Gastrocnemius medialis (tissue), 4 donors: ENCODE results near the gene PSMF1. TPM values are rescaled to one million over a fixed set of nuclear protein-coding genes. Genes with fewer than 3 reads are reported as not detected.
A peak's percentile ranks its signal among the peaks of the same experiment; 100 is the strongest.

Source experiments
- ATAC-seq, 2 donors: fragments of 150-250 bp; one replicate each; pipeline ENCODE4 v1.9.1; 2016
- DNase-seq, 2 donors: peaks; one replicate each; pipeline ENCODE4 v3.0.0-alpha.2; 2019
- H3K27ac ChIP-seq, 4 donors: fragments of 200-600 bp; sonication (generic); 1 replicate in 1 of 4; 2 replicates in 3 of 4; pipeline ENCODE4 v1.5.1; 2016 to 2018; ENCODE audit warnings: mild to moderate bottlenecking in 2 of 4, moderate library complexity in 1 of 4
- H3K27me3 ChIP-seq, 3 donors: fragments of 200-600 bp; sonication (generic) in 2 of 3; 1 replicate in 1 of 3; 2 replicates in 2 of 3; pipeline versions ENCODE4 v1.5.1 to v1.6.0; 2016 to 2019; ENCODE audit warnings: mild to moderate bottlenecking in 1 of 3, moderate library complexity in 1 of 3
- H3K36me3 ChIP-seq, 2 donors: fragments of 200-600 bp; sonication (generic) in 1 of 2; one replicate each; pipeline ENCODE4 v1.5.1; 2017 to 2018
- H3K4me1 ChIP-seq, 2 donors: fragments of 200-600 bp; sonication (generic) in 1 of 2; one replicate each; pipeline ENCODE4 v1.5.1; 2016 to 2017; ENCODE audit warnings: mild to moderate bottlenecking in 2 of 2
- H3K4me3 ChIP-seq, 4 donors: fragments of 200-600 bp; sonication (generic) in 3 of 4; 1 replicate in 1 of 4; 2 replicates in 3 of 4; pipeline ENCODE4 v1.5.1; 2016 to 2019; ENCODE audit warnings: mild to moderate bottlenecking in 2 of 4
- H3K9me3 ChIP-seq, 3 donors: fragments of 200-600 bp; sonication (generic) in 2 of 3; 1 replicate in 1 of 3; 2 replicates in 2 of 3; pipeline ENCODE4 v1.5.1; 2016 to 2019
- CTCF ChIP-seq, 5 experiments: fragments of 450-650 bp in 3 of 5; fragments of 200-600 bp in 2 of 5; sonication (generic) in 2 of 5; IDR thresholded peaks in 4 of 5; conservative IDR thresholded peaks in 1 of 5; 1 replicate in 4 of 5; 2 replicates in 1 of 5; pipeline ENCODE4 v1.5.1; 2016 to 2019; ENCODE audit warnings: antibody characterized with exemption in 5 of 5, mild to moderate bottlenecking in 3 of 5, moderate library complexity in 3 of 5
- POLR2A ChIP-seq, 2 donors: fragments of 450-650 bp; IDR thresholded peaks; one replicate each; pipeline ENCODE4 v1.6.1; 2017; ENCODE audit warnings: antibody characterized with exemption in 2 of 2, mild to moderate bottlenecking in 2 of 2, moderate library complexity in 2 of 2
- in situ Hi-C, 4 donors: fragments of 200-750 bp; cut with MboI; loops; one replicate each; pipeline versions ENCODE4 v1.15.0 to v1.8.0; 2017; ENCODE audit warnings: low sequenced_read_pairs in 4 of 4
- intact Hi-C: fragments of 100-400 bp; cut with DNase I; formaldehyde crosslinking; loops from one replicate; pipeline ENCODE4 v1.15.1; 2023; ENCODE audit warnings: low total_unique reads
- total RNA-seq, 4 donors: library from RNA; depleted of rRNA; stranded (reverse); fragments of >200 nt; gene quantifications; one replicate each; pipeline versions ENCODE4 v1.1.0 to v1.2.3, GENCODE V29; 2016

The PSMF1 gene
- total RNA-seq, 4 donors from 2014 or later, result 174 to 433 (median 247) TPM

- in situ Hi-C loops (no loop called here), intact Hi-C loops (no loop called here)
- H3K27ac ChIP-seq, result no peak overlapping the region
- H3K9me3 ChIP-seq, result no peaks in the 10 kb centered on the region
- peaks cover 11 to 20% (median 11%) of the 10 kb centered on the region in 3 donors for H3K27me3 ChIP-seq
- H3K4me3 ChIP-seq, result no peak overlapping the region
- H3K4me1 ChIP-seq, result no peaks in the 10 kb centered on the region
- no peak for DNase-seq
- TF ChIP-seq POLR2A (IDR thresholded peaks at IDR 0.05) (no peak), CTCF (IDR thresholded peaks at IDR 0.05 in 4 of 5, conservative IDR thresholded peaks at IDR 0.05 in 1 of 5) (no peak)
- H3K36me3 ChIP-seq, result no peaks in the 10 kb centered on the region
- ATAC-seq, result no peak
These were observed 63.7 kb downstream of the PSMF1 start for GRCh38 chr20:1182106-1182505.

GRCh38 chr20:1183153-1183552 is 64.8 kb downstream of the PSMF1 start:
- TF ChIP-seq POLR2A (IDR thresholded peaks at IDR 0.05) (no peak), CTCF (IDR thresholded peaks at IDR 0.05 in 4 of 5, conservative IDR thresholded peaks at IDR 0.05 in 1 of 5) (no peak)
- Histone ChIP-seq H3K4me3 (no peak overlapping the region), H3K27me3 (peaks cover 11 to 20% (median 11%) of the 10 kb centered on the region in 3 donors), H3K9me3 (no peaks in the 10 kb centered on the region), H3K27ac (no peak overlapping the region), H3K4me1 (no peaks in the 10 kb centered on the region), H3K36me3 (no peaks in the 10 kb centered on the region)
- intact Hi-C loops (no loop called here), in situ Hi-C loops (no loop called here)
- DNase-seq (no peak), ATAC-seq (no peak)

- DNase-seq (no peak), ATAC-seq (no peak)
- in situ Hi-C loops, result no loop called here
- H3K27ac ChIP-seq, result no peak overlapping the region
- intact Hi-C loops, result no loop called here
- no peaks in the 10 kb centered on the region for H3K36me3 ChIP-seq
- no peaks in the 10 kb centered on the region for H3K9me3 ChIP-seq
- H3K4me1 ChIP-seq, result no peaks in the 10 kb centered on the region
- peaks cover 11 to 20% (median 11%) of the 10 kb centered on the region in 3 donors for H3K27me3 ChIP-seq
- no peak for TF ChIP-seq CTCF (IDR thresholded peaks at IDR 0.05 in 4 of 5, conservative IDR thresholded peaks at IDR 0.05 in 1 of 5)
- TF ChIP-seq POLR2A (IDR thresholded peaks at IDR 0.05), result no peak
- peak overlapping the region in 3 of 4 donors; percentile 50 to 58 (median 55) for H3K4me3 ChIP-seq
These were observed 65.8 kb downstream of the PSMF1 start for GRCh38 chr20:1184260-1184637.

GRCh38 chr20:1184638-1185315 is 66.4 kb downstream of the PSMF1 start, which contains the start of gene TMEM74B:
TSS of gene TMEM74B (minus strand) at chr20:1184981. CDS start at chr20:1183801, 1,180 bp downstream.
- in situ Hi-C loops (no loop called here), intact Hi-C loops (no loop called here)
- H3K27ac ChIP-seq, result peak within 1 kb of the TSS in 2 of 4 donors; percentile 54 to 58
- no peaks in the 10 kb centered on the region for H3K36me3 ChIP-seq
- no peak for DNase-seq
- ATAC-seq, result no peak
- TF ChIP-seq CTCF (IDR thresholded peaks at IDR 0.05 in 4 of 5, conservative IDR thresholded peaks at IDR 0.05 in 1 of 5) (no peak), POLR2A (IDR thresholded peaks at IDR 0.05) (no peak)
- H3K27me3 ChIP-seq, result peaks cover 11 to 20% (median 11%) of the 10 kb centered on the region in 3 donors
- H3K9me3 ChIP-seq, result no peaks in the 10 kb centered on the region
- H3K4me3 ChIP-seq, result peak within 1 kb of the TSS; percentile 50 to 58 (median 56)
- no peaks in the 10 kb centered on the region for H3K4me1 ChIP-seq
